ENCODE measurements around the gene LHX5.

- no peak for TF ChIP-seq CTCF (IDR thresholded peaks at IDR 0.05)
- no peak for TF ChIP-seq POLR2A (IDR thresholded peaks at IDR 0.05)
Observed at GRCh38 chr12:113505941-113506340, 34.3 kb upstream of the LHX5 start.

Measured in uterus (tissue), 2 donors.